GM19043 (cell line): ENCODE results near the gene RXFP4.
A peak's percentile ranks its signal among the peaks of the same experiment; 100 is the strongest.
"Not testable (repeated sequence)": the region's sequence is repeated elsewhere in the genome, so short reads cannot be mapped to it uniquely, and the experiment has no call there.

ENCODE experiments used
- ATAC-seq: cut with Tn5 transposase; IDR thresholded peaks from one replicate; pipeline ENCODE4 v1.9.1; 2021; ENCODE audit warnings: low read depth; ENCODE audit not compliant: unreplicated experiment

Gene RXFP4

DNA sequence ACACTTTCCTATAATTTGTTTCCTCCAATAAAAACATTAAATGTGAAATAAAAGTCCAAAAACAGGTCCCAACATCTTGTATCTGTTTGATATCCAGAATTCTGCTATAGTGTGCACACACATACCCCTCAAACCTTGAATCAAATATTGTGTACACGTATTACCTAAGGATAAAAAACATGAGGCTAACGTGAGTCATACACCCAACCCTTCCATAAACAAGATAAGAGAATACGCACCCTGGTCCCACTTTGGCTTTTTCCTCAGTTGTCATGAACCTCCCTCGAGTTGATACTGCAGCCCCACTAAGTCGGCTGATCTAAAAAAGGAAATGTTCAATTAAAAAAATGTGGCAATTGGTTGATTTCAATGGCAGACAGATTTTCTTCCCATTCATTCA is 12.4 kb upstream of the RXFP4 start:
- no peak for ATAC-seq

DNA sequence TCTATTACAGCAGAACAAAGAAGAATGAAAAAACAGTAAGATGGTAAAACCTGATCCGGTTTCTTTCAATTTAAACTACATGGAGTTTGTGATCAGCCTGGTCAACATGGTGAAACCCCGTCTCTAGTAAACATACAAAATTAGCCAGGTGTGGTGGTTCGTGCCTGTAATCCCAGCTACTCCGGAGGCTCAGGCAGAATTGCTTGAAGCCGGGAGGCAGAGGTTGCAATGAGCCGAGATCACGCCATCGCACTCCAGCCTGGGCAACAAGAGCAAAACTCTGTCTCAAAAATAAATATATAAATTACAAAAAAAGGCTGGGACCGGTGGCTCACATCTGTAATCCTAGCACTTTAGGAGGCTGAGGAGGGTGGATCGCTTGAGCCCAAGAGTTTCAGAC is 10.7 kb upstream of the RXFP4 start:
- not testable (repeated sequence) for ATAC-seq

DNA sequence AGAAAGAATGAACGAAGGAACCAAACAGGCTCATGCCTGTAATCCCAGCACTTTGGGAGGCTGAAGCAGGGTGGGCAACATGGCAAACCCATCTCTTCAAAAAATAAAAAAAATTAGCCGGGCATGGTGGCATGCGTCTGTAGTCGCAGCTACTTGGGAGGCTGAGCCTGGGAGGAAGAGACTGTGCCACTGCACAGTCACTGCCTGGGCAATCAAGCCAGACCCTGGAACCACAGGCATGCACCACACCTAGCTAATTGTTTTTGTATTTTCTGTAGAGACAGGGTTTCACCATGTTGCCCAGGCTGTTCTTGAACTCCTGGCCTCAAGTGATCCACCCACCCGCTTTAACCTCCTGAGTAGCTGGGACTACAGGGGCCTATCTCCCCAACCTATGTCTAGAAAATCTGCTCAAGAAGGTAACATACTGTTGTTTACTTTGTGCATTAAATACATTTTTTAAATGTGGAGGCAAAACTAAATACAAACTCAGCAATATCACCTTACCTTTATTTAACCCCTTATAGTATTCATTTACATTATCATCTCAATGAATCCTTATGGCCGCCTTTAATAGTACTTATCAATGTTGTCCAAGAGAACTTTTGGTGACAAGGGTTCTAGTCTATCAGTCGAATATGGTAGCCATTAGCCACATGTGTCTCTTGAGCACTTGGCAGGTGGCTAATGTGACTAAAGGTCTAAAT is 10.0 kb upstream of the RXFP4 start:
- no peak for ATAC-seq

DNA sequence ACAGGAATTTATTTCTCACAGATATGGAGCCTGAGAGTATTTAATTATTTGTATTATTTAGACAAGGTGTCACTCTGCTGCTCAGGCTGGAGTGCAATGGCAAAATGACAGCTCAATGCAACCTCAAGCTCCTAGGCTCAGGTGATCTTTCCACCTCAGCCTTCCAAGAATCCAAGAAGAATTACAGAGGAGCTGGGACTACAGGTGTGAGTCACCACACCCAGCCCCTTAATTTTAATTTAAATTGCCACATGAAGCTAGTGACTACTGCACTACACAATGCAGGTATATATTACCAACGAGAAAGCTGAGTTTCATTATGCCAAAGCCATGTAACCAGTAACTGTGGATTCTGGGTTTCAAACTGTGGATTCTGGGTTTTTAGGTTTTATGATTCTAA is 9.4 kb upstream of the RXFP4 start:
- no peak for ATAC-seq

DNA sequence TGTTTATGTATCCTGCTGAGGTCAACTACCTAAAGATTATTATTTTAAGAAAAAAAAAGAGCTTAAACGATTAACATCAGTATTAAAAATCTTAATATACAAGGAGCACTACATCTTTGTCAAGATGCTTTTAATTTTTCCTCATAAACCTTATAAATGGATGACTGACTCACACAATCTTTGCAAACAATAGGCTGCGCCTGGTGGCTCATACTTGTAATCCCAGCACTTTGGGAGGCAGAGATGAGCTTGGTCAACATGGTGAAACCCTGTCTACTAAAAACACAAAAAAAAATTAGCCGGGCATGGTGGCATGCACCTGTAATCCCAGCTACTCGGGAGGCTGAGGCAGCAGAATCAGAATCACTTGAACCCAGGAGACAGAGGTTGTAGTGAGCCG is 9.0 kb upstream of the RXFP4 start:
- ATAC-seq, result no peak

DNA sequence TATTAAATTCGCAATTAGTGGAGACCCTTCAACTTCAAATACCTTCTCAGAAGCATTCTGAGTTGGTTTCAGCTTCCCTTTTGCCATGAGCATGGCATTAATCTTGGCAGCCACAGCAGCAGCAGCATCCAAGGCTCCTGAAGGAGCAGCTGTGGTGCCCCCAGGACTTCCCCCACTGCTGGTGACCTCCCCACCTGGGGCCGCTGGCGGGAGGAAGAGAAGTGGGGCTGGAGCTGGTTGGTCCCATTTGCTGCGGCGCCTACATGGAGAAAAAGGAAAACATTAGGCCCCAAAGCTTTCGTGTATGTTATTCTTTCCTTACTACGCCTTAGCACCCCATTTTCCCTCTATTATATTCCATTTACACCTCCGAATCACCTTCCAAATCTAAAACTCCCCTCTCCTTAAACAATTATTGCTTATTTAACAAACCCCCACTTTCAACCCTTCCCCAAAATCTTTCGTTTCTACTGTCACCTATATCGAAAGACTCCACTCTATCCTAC is 7.8 kb upstream of the RXFP4 start:
- no peak for ATAC-seq

DNA sequence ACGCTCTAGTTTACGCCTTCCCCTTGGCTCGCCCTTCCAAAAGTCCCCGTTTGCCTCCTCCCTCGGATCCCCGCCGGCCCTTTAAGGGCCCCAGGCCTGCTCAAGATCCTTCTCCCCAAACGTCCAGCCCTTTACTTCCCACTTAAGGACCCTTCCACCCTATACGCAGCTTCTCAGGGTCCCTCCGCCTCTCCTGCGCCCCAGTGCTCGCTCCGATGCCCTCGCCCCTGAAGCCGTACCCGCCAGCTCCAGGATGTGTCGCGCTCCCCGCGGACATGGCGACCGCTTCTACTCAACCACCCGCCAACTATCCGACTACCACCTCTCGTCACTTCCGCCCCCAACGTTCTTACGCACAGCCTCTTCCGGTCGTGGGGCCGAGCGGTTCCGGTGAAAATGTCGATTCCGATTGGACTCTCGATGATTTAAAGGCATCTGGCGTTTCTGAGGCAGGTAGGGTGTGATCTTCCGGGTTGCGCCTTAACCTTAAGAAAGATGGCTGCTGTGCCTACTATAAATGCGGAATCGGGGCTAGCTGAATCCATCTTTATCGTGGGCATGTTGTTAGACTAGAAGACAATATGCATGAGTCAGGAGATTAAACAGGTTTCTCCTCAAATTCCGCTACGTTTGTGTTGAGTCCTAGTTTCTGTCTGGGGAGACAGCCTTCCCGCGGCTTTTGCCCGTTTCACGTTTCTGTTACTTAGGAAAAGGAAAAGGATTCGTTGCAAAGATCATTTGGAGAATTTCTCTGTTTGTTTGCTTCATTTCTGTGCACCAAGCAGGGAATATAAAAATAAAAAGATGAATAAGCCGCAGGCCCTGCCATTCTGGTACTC is 7.1 kb upstream of the RXFP4 start, which contains the start of gene KHDC4:
TSS of gene KHDC4 (minus strand) at position 317 of the 839 bp plus-strand sequence. CDS start at position 277, 40 bp downstream.
- peak; percentile 91 for ATAC-seq

DNA sequence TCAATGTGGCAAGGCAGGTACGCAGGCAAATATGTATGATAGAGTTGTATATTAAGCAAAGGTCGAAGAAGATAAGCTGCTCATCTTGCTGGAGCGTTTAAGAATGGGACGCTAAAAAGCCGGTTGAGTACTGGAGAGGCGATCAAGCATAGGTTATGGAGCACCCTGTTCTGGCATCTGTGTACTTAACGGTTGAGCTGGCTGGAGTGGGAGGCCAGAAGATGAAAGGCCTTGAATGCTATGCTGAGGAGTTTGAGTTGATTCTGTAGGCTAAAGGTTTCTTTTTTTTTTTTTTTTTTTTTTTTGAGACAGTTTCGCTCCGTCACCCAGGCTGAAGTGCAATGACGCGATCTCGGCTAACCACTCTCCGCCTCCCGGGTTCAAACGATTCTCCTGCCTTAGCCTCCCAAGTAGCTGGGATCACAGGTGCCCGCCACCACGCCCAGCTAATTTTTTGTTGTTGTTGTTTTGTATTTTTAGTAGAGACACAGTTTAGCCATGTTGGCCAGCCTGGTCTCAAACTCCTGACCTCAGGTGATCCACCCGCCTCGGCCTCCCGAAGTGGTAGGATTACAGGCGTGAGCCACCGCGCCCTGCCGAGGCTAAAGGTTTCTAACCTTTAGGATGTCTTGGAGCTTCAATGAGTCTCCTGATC is 6.4 kb upstream of the RXFP4 start:
- ATAC-seq, result no peak

DNA sequence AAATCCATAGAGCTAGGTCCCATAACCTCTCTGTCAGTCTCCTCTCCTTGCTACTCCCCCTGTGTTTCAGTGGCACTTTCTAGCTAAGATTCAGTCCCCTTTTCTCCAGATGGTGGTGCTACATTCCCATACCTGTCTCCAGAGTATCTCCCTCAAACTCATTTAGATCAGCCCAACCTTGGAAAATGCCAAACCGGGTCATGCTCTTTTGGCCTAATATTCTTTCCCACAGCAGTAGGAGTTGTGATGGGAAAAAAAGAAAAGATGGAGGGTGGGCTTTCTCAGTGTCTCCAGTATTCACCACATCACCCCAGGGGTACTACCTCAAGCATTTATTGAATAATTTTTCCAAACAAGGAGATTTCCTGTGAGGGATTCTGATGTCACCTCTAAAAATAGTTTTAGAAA is 3.2 kb upstream of the RXFP4 start:
- no peak for ATAC-seq

DNA sequence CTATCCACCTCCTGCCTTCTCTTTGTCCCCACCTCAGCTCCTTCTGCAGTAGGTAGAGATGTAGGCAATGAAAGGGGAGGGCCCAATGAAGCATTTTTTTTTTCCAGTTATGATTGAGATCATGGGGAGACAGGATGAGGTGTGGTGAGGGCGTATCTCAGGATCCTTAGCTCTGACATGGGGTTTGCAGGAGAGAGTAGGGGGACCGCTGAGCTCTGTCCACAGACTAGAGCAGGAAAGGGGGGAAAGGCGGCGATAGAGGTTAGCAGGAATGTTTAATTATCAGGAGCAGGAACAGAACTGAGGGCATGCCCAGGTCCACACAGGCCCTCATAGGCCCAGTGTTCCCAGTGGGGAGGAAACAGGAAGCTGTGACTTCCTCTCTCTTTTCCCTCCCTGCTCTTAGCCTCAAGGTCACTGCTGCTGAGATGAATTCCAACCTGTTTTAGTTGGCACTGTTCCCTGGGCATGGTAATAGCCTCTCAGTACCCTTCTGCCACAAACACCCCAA is 901 bp upstream of the RXFP4 start:
- no peak for ATAC-seq

DNA sequence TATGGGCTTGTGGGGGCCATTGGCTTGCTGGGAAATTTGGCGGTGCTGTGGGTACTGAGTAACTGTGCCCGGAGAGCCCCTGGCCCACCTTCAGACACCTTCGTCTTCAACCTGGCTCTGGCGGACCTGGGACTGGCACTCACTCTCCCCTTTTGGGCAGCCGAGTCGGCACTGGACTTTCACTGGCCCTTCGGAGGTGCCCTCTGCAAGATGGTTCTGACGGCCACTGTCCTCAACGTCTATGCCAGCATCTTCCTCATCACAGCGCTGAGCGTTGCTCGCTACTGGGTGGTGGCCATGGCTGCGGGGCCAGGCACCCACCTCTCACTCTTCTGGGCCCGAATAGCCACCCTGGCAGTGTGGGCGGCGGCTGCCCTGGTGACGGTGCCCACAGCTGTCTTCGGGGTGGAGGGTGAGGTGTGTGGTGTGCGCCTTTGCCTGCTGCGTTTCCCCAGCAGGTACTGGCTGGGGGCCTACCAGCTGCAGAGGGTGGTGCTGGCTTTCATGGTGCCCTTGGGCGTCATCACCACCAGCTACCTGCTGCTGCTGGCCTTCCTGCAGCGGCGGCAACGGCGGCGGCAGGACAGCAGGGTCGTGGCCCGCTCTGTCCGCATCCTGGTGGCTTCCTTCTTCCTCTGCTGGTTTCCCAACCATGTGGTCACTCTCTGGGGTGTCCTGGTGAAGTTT is 550 bp downstream of the RXFP4 start:
- no peak for ATAC-seq

DNA sequence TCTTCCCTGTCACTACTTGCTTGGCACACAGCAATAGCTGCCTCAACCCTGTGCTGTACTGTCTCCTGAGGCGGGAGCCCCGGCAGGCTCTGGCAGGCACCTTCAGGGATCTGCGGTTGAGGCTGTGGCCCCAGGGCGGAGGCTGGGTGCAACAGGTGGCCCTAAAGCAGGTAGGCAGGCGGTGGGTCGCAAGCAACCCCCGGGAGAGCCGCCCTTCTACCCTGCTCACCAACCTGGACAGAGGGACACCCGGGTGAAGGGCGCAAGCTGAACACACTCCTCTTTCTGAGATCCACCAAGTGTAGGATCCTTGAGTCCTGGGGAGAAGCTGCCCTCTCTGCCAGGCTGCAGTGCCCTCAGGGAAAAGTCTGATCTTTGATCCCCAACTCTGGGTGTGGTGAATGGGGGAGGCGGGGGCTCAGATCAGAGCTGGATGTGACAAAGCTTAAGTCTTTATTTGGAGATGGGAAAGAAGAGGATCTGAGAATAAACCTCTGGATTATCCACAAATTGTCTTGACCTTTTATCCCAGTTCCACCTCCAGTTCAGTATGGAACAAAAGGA is 1.2 kb downstream of the RXFP4 start:
- no peak for ATAC-seq

DNA sequence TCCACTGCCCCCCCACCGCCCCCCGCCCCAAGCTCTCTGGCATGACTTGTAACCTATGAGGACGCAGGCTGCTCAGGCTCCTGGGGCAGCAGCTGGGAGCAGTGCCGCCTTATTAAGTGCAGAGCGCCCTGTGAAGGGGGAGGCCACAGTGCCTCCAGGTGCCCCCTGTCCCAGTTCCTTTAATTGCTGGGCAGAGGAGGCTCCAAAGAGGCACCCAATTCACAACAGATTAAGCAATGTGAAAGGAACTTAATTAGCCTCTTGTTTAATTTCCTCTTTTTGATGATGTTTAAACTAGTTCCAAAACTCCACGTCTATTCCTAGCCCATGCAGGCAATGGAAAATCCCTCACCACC is 3.0 kb downstream of the RXFP4 start:
- no peak for ATAC-seq

DNA sequence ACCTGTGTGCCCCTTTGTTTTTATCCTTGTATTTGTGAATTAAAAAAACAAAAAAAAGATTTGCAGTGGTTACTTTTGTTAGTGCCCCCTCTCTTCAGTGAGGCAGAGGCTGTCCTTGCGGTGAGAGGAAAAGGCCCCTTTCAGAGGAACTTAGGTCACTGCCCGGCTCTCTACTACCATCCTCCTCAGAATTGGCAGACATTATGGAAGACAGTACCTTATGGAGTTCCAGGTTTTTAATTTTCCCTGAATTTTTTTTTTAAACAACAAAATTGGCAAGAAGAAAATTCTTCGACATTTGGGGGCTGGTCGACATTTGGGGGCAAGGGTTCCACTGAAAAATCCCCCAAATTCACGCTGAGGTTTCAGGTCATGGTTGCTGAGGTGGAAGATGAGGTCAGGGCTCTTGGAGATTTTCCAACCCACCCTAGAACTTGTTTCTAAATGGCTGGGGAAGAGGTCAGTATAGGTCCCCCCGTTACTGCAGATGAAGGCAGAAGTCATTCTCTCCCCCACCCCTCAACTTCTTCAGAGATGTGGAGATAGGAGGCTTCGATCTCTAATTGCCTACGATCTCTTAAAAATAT is 5.3 kb downstream of the RXFP4 start:
- peak; percentile 16 for ATAC-seq

DNA sequence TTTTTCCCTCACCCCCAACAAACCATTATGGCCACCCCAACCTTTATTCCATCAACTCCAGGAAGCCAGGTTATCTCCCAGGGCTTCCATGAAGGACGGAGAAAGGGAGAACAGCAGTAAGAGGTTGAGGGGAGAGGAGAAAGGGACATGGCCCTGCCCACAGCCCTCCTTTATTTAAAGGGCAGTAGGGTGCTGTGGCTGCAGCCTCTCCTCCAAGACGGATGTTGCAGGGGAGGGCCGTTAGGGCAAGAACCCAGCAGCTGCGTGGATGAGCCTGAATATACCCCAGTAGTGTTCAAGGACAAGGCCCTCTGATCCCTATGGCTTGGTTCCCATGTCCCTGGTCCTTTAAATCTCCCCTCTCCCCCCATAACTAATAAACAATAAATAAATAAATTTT is 5.9 kb downstream of the RXFP4 start:
- no peak for ATAC-seq

DNA sequence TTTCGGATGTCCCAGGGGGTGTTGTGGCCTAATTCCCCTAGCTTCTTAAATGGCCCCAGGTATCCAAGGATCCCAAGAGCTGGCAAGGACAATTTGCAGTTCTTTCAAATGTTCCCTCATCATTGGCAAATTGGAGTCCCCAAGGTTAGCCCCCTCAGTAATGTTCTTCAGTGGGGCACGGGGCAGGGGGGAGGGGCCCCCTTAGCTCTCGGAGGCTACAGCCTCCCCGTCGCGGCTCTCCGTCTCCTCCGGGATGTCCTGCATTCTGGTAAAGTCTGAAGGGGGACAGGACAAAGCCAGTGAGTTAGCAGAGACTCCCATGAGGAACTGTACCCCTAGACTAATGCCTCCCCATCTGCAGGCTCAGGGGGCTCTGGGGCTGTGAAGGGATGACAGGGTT is 6.3 kb downstream of the RXFP4 start:
- no peak for ATAC-seq

DNA sequence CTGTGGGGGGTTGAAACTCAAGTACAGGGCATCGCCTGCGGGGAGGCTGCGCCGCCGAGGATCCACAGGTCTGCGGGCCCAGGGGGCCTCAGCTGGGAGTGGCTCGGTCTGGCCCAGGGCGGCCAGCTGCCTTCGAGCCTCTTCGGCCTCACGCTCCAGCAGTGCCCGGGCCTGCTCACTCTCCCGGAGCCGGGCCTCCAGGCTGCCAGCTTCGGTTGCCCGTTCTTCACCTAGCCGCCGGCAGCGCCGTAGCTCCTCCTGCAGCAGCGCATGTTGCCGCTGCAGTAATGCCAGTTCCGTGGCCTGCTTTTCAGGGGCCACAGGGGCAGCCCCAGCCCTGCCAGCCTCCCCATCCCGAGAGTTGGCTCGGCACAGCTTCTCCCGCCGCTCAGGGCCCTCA is 9.4 kb downstream of the RXFP4 start:
- ATAC-seq, result no peak

DNA sequence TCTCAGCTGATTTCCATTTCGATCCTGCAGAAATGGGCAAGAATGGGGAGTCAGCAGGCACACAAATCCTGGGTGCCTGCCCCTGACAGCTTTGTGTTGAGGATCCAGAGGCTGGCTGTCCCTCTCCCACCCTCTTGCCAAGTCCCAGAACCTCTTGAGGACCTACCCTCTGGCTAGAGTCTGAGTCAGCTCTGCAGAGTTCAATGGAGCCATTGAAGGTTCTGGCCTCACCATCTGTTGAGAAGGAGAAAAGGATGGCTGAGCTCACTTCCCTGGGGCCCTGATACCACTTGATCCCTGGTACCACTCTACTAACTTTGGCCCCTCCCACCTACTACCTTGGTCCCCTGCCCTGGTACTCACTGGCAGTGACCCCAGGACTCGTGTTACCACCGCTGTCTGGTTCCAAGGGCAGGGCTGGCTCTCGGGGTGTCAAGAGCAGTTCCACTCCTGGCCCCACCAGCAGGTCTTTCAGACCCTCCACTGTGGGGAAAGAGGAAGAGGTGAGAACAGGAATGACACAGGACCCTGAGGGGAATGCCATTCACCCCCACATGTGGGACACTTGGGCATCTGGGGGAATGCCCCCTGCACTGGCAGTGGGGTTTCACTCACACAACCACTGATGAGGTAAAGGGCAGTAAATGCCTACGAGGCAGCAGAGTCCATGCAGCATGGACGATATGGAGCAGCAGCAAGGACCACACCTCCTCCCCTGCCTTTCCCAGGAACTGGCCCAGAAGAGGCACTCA is 10.5 kb downstream of the RXFP4 start:
- no peak for ATAC-seq

DNA sequence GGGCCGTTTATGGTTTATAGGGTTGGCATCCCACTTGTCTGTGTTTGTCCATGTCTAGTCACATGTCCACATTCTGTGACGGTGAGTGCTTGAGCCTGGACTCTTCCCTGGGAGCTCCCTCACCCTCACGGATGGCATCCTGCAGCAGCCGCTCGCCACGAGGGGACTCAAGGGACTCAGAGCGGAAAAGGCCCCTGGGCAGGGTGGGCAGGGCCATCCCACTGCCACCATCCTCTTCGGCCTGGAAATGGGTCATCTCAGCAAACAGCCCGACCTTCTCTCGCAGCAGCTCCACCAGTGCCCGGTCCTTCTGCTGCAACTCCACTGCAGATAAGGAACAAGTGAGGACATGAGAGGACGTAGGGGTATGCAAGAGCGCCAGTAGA is 11.1 kb downstream of the RXFP4 start:
- ATAC-seq, result no peak
